SK-N-SH (cell line): ENCODE data around the gene SAMD8.

Source experiments
- EZH2phosphoT487 ChIP-seq: fragments of 200-600 bp; sonication (generic); IDR thresholded peaks from 2 replicates; pipeline ENCODE4 v1.6.1; 2017; ENCODE audit warnings: low read depth, mixed run types, mild to moderate bottlenecking, antibody characterized with exemption, moderate library complexity, borderline replicate concordance
- GATA2 ChIP-seq: sonication (generic); formaldehyde crosslinking; IDR thresholded peaks from 2 replicates; pipeline ENCODE4 v1.5.0; 2020; ENCODE audit warnings: mild to moderate bottlenecking, missing genetic modification reagents
- JUND ChIP-seq: IDR thresholded peaks from 2 replicates; pipeline ENCODE4 v1.4.0; 2012
- RAD21 ChIP-seq: IDR thresholded peaks from 2 replicates; pipeline ENCODE4 v1.6.1; 2012; ENCODE audit warnings: mild to moderate bottlenecking, low read length
- RCOR1 ChIP-seq: fragments of 150-350 bp; IDR thresholded peaks from 2 replicates; pipeline ENCODE4 v1.6.1; 2017; ENCODE audit warnings: antibody characterized with exemption, low read length
- TF ChIP-seq, protein P1 (sequence below): fragments of 200-600 bp; sonication (generic); IDR thresholded peaks from 2 replicates; pipeline ENCODE4 v1.6.1; 2017; ENCODE audit warnings: antibody characterized with exemption, mild to moderate bottlenecking, moderate library complexity
- TF ChIP-seq, protein P2 (sequence below): IDR thresholded peaks from 2 replicates; pipeline ENCODE4 v1.6.1; 2012; ENCODE audit warnings: mild to moderate bottlenecking, low read depth, low read length, moderate library complexity

DNA sequence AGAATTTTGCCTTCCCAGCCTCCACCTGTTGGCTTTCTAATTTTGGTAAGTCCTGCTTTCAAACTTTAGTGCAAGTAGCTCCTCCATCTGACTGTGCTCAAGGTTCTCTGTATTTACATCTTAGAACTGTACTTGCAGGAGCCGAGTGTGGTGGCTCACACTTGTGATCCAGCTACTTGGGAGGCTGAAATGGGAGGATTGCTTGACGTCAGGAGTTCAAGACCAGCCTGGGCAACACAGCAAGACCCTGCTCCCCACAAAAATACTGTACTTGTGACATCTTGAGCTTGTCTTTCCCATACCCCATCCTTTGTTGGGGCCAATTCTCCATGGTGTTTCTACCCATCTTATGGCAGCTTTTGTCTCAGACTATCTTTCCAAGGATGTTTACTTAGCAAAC is 94.5 kb downstream of the SAMD8 start:
- TF ChIP-seq, protein P1, sequence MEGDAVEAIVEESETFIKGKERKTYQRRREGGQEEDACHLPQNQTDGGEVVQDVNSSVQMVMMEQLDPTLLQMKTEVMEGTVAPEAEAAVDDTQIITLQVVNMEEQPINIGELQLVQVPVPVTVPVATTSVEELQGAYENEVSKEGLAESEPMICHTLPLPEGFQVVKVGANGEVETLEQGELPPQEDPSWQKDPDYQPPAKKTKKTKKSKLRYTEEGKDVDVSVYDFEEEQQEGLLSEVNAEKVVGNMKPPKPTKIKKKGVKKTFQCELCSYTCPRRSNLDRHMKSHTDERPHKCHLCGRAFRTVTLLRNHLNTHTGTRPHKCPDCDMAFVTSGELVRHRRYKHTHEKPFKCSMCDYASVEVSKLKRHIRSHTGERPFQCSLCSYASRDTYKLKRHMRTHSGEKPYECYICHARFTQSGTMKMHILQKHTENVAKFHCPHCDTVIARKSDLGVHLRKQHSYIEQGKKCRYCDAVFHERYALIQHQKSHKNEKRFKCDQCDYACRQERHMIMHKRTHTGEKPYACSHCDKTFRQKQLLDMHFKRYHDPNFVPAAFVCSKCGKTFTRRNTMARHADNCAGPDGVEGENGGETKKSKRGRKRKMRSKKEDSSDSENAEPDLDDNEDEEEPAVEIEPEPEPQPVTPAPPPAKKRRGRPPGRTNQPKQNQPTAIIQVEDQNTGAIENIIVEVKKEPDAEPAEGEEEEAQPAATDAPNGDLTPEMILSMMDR = no peak
- no peak for TF ChIP-seq EZH2phosphoT487
- no peak for TF ChIP-seq RAD21
- TF ChIP-seq RCOR1 = no peak
- TF ChIP-seq, protein P2, sequence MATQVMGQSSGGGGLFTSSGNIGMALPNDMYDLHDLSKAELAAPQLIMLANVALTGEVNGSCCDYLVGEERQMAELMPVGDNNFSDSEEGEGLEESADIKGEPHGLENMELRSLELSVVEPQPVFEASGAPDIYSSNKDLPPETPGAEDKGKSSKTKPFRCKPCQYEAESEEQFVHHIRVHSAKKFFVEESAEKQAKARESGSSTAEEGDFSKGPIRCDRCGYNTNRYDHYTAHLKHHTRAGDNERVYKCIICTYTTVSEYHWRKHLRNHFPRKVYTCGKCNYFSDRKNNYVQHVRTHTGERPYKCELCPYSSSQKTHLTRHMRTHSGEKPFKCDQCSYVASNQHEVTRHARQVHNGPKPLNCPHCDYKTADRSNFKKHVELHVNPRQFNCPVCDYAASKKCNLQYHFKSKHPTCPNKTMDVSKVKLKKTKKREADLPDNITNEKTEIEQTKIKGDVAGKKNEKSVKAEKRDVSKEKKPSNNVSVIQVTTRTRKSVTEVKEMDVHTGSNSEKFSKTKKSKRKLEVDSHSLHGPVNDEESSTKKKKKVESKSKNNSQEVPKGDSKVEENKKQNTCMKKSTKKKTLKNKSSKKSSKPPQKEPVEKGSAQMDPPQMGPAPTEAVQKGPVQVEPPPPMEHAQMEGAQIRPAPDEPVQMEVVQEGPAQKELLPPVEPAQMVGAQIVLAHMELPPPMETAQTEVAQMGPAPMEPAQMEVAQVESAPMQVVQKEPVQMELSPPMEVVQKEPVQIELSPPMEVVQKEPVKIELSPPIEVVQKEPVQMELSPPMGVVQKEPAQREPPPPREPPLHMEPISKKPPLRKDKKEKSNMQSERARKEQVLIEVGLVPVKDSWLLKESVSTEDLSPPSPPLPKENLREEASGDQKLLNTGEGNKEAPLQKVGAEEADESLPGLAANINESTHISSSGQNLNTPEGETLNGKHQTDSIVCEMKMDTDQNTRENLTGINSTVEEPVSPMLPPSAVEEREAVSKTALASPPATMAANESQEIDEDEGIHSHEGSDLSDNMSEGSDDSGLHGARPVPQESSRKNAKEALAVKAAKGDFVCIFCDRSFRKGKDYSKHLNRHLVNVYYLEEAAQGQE = no peak
- no peak for TF ChIP-seq JUND
- no peak for TF ChIP-seq GATA2 (CRISPR knock-in tag)
